CD14-positive monocyte (primary cell): Measurements from ENCODE around the gene PRPF4. TPM values are rescaled to one million over a fixed set of nuclear protein-coding genes. Genes with fewer than 3 reads are reported as not detected.

ENCODE experiments used
- DNase-seq, 3 donors: peaks; one replicate each; pipeline ENCODE4 v3.0.0-alpha.2; 2011 to 2022
- H2AFZ ChIP-seq: 2 replicates; pipeline ENCODE4 v1.6.0; 2012; ENCODE audit warnings: mild to moderate bottlenecking, low read depth, low read length, inconsistent platforms; ENCODE audit not compliant: insufficient read depth, poor library complexity, severe bottlenecking
- H3K27ac ChIP-seq, 2 donors: 1 replicate in 1 of 2; 2 replicates in 1 of 2; pipeline ENCODE4 v1.5.1; 2012 to 2013; ENCODE audit warnings: low read length in 2 of 2, control low read depth in 1 of 2, inconsistent platforms in 1 of 2, low read depth in 1 of 2, mild to moderate bottlenecking in 1 of 2
- H3K27me3 ChIP-seq, 2 donors: one replicate each; pipeline versions ENCODE4 v1.6.0 to v1.6.1; 2011 to 2013; ENCODE audit warnings: low read length in 2 of 2; ENCODE audit not compliant: control insufficient read depth in 2 of 2, insufficient read depth in 2 of 2
- H3K36me3 ChIP-seq, 2 donors: replicated peaks in 1 of 2; 1 replicate in 1 of 2; 2 replicates in 1 of 2; pipeline versions ENCODE4 v1.5.1 to v1.6.1; 2012 to 2013; ENCODE audit warnings: low read length in 2 of 2, control low read depth in 1 of 2, inconsistent platforms in 1 of 2, mild to moderate bottlenecking in 1 of 2; ENCODE audit not compliant: insufficient read depth in 2 of 2, control insufficient read depth in 1 of 2
- H3K4me1 ChIP-seq, 2 donors: 1 replicate in 1 of 2; 2 replicates in 1 of 2; pipeline versions ENCODE4 v1.5.1 to v1.6.1; 2012 to 2013; ENCODE audit warnings: low read length in 2 of 2, control low read depth in 1 of 2, inconsistent platforms in 1 of 2, mild to moderate bottlenecking in 1 of 2, moderate library complexity in 1 of 2; ENCODE audit not compliant: insufficient read depth in 2 of 2, control insufficient read depth in 1 of 2
- H3K4me2 ChIP-seq: replicated peaks from 2 replicates; pipeline ENCODE3; 2012; ENCODE audit warnings: low read length, moderate library complexity, mild to moderate bottlenecking; ENCODE audit not compliant: poor library complexity, severe bottlenecking; ENCODE audit errors: extremely low read depth
- H3K4me3 ChIP-seq, 3 experiments: fragments of 200-600 bp in 1 of 3; sonication (generic) in 1 of 3; replicated peaks in 1 of 3; 1 replicate in 2 of 3; 2 replicates in 1 of 3; pipeline ENCODE4 v1.5.1; 2011 to 2013; ENCODE audit warnings: low read length in 3 of 3, mild to moderate bottlenecking in 3 of 3, control low read depth in 2 of 3, low read depth in 2 of 3, inconsistent platforms in 1 of 3, moderate library complexity in 1 of 3
- H3K79me2 ChIP-seq: 2 replicates; pipeline ENCODE4 v1.6.0; 2012; ENCODE audit warnings: mild to moderate bottlenecking, control low read depth, inconsistent platforms, low read length, moderate library complexity; ENCODE audit not compliant: insufficient read depth
- H3K9ac ChIP-seq: 2 replicates; pipeline ENCODE4 v1.6.0; 2017; ENCODE audit warnings: low read length, mild to moderate bottlenecking; ENCODE audit not compliant: insufficient read depth, poor library complexity, severe bottlenecking
- H3K9me3 ChIP-seq, 2 donors: replicated peaks in 1 of 2; 1 replicate in 1 of 2; 2 replicates in 1 of 2; pipeline versions ENCODE4 v1.5.1 to v1.6.1; 2012 to 2013; ENCODE audit warnings: low read length in 2 of 2, control low read depth in 1 of 2; ENCODE audit not compliant: control insufficient read depth in 1 of 2, insufficient read depth in 1 of 2
- H4K20me1 ChIP-seq: 2 replicates; pipeline ENCODE4 v1.6.0; 2012; ENCODE audit warnings: mild to moderate bottlenecking, low read length, control low read depth, moderate library complexity; ENCODE audit not compliant: insufficient read depth
- H3K27ac Mint-ChIP-seq, 7 donors: one replicate each; pipeline ENCODE4 v1.8.0; 2020; ENCODE audit warnings: mild to moderate bottlenecking in 7 of 7, mixed read lengths in 7 of 7, moderate library complexity in 6 of 7, inconsistent platforms in 2 of 7
- H3K27me3 Mint-ChIP-seq, 3 donors: one replicate each; pipeline ENCODE4 v1.8.0; 2021 to 2022; ENCODE audit warnings: low read depth in 3 of 3, mild to moderate bottlenecking in 3 of 3, mixed read lengths in 3 of 3, moderate library complexity in 3 of 3, inconsistent platforms in 1 of 3
- H3K36me3 Mint-ChIP-seq, 2 donors: one replicate each; pipeline ENCODE4 v1.8.0; 2020; ENCODE audit warnings: mixed read lengths in 2 of 2, inconsistent platforms in 1 of 2, mild to moderate bottlenecking in 1 of 2
- H3K4me1 Mint-ChIP-seq: one replicate; pipeline ENCODE4 v1.8.0; 2020; ENCODE audit warnings: mild to moderate bottlenecking, mixed read lengths
- H3K4me3 Mint-ChIP-seq, 2 donors: one replicate each; pipeline ENCODE4 v1.8.0; 2020; ENCODE audit warnings: mild to moderate bottlenecking in 2 of 2, mixed read lengths in 2 of 2, moderate library complexity in 1 of 2
- H3K9me3 Mint-ChIP-seq, 7 donors: one replicate each; pipeline ENCODE4 v1.8.0; 2020 to 2022; ENCODE audit warnings: mixed read lengths in 7 of 7, mild to moderate bottlenecking in 6 of 7, moderate library complexity in 6 of 7, inconsistent platforms in 2 of 7
- WGBS: methylation state at CpG from one replicate; pipeline ENCODE4 v1.1.5; 2013; ENCODE audit warnings: missing lambda C conversion rate; ENCODE audit not compliant: insufficient coverage; 5-methylcytosine and 5-hydroxymethylcytosine counted together
- intact Hi-C, 2 donors: fragments of 100-400 bp; cut with micrococcal nuclease; formaldehyde crosslinking; loops; one replicate each; pipeline versions ENCODE4 v1.15.0 to v1.15.1; 2023
- polyA plus RNA-seq, 3 donors: library from polyadenylated mRNA; depleted of rRNA in 1 of 3; unstranded in 2 of 3; stranded (reverse) in 1 of 3; fragments of 300-500 nt in 2 of 3; fragments of >200 nt in 1 of 3; fragmentation: Illumina TruSeq in 2 of 3; gene quantifications; 1 replicate in 2 of 3; 2 replicates in 1 of 3; pipeline ENCODE4 v1.2.3, GENCODE V29; 2012 to 2021
- TF ChIP-seq, protein P1 (sequence below): fragments of 200-600 bp; IDR thresholded peaks from one replicate; pipeline ENCODE4 v1.8.0; 2022; ENCODE audit warnings: antibody characterized with exemption, mild to moderate bottlenecking

PRPF4 gene
- polyA plus RNA-seq, 3 donors = 13.0 to 23.8 (median 22.1) TPM

DNA sequence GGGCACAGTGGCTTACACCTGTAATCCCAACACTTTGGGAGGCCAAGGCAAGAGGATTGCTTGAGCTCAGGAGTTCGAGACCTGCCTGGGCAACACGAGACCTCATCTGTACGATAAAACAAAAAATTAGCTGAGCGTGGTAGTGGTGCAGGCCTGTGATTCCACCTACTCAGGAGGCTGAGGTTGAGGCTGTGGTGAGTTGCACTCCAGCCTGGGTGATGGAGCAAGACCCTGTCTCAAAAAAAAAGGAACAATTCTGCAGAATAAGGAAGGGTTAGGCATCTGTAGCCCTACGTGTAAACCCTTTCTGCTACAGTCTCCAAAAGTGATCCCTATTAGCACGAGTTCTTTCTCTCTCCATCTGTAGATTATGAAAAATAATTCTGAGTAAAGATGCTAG is 20.0 kb upstream of the PRPF4 start:
- H3K4me3 ChIP-seq = no peak overlapping the region
- H3K9ac ChIP-seq = no peak overlapping the region
- Mint-ChIP-seq H3K4me1 (peaks cover 12% of the 10 kb centered on the region), H3K36me3 (peaks cover 36 to 59% of the 10 kb centered on the region in 2 donors), H3K27ac (peak overlapping the region; percentile 26 to 83 (median 74)), H3K4me3 (peak overlapping the region in 1 of 2 donors; percentile 55), H3K9me3 (peaks cover 0 to 3% (median 0%) of the 10 kb centered on the region in 7 donors), H3K27me3 (peaks cover 0 to 4% (median 0%) of the 10 kb centered on the region in 3 donors)
- peak overlapping the region; percentile 52 to 62 for H3K27ac ChIP-seq
- H3K9me3 ChIP-seq = peaks cover 0 to 6% of the 10 kb centered on the region in 2 donors
- intact Hi-C loops = no loop called here
- WGBS = 0% methylated on average over 3 of the region's 6 CpGs
- peaks cover 14 to 15% of the 10 kb centered on the region in 2 donors for H3K4me1 ChIP-seq
- H3K36me3 ChIP-seq = peaks cover 32 to 37% of the 10 kb centered on the region in 2 donors
- TF ChIP-seq, protein P1, sequence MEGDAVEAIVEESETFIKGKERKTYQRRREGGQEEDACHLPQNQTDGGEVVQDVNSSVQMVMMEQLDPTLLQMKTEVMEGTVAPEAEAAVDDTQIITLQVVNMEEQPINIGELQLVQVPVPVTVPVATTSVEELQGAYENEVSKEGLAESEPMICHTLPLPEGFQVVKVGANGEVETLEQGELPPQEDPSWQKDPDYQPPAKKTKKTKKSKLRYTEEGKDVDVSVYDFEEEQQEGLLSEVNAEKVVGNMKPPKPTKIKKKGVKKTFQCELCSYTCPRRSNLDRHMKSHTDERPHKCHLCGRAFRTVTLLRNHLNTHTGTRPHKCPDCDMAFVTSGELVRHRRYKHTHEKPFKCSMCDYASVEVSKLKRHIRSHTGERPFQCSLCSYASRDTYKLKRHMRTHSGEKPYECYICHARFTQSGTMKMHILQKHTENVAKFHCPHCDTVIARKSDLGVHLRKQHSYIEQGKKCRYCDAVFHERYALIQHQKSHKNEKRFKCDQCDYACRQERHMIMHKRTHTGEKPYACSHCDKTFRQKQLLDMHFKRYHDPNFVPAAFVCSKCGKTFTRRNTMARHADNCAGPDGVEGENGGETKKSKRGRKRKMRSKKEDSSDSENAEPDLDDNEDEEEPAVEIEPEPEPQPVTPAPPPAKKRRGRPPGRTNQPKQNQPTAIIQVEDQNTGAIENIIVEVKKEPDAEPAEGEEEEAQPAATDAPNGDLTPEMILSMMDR = no peak
- peaks cover 11% of the 10 kb centered on the region for H4K20me1 ChIP-seq
- peaks cover 9% of the 10 kb centered on the region for H3K79me2 ChIP-seq
- no peak overlapping the region for H3K4me2 ChIP-seq
- H3K27me3 ChIP-seq = no peaks in the 10 kb centered on the region
- peak; percentile 32 to 47 (median 39) for DNase-seq
- no peak overlapping the region for H2AFZ ChIP-seq

DNA sequence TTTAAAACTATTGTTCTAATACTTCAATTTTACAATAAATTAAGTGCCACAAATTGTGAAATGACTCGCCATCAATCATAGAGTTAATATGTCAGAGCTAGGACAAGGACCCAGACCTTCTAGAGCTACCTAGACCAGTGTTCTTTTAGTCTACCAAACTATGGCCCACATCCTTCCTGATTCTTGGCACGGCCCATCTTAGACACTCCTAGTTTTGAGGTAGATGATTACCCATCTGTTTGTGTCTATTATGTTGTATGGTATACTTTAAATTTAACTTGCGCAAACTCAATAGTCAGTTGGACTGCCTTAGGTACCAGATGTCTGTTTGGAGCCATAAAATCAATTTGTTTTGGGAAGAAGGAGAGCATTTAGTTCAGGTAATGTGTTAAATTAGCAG is 17.6 kb upstream of the PRPF4 start:
- Histone ChIP-seq H3K27ac (no peak overlapping the region), H3K4me2 (no peak overlapping the region), H3K9ac (no peak overlapping the region), H3K4me3 (no peak overlapping the region), H3K4me1 (peaks cover 14 to 15% of the 10 kb centered on the region in 2 donors), H3K27me3 (no peaks in the 10 kb centered on the region), H3K36me3 (peaks cover 51 to 62% of the 10 kb centered on the region in 2 donors), H2AFZ (no peak overlapping the region), H3K9me3 (no peaks in the 10 kb centered on the region), H4K20me1 (peaks cover 6% of the 10 kb centered on the region), H3K79me2 (peaks cover 9% of the 10 kb centered on the region)
- H3K27ac Mint-ChIP-seq = no peak overlapping the region
- H3K36me3 Mint-ChIP-seq = peaks cover 55 to 75% of the 10 kb centered on the region in 2 donors
- no CpG with 5 or more reads among the region's 3 CpGs for WGBS
- H3K4me1 Mint-ChIP-seq = peaks cover 12% of the 10 kb centered on the region
- intact Hi-C loops = no loop called here
- no peaks in the 10 kb centered on the region for H3K9me3 Mint-ChIP-seq
- DNase-seq = no peak
- TF ChIP-seq, protein P1 = no peak
- H3K27me3 Mint-ChIP-seq = peaks cover 0 to 4% (median 0%) of the 10 kb centered on the region in 3 donors
- no peak overlapping the region for H3K4me3 Mint-ChIP-seq
